NCI-H2029 treated with DMSO at 0.1 percent for 48 hours (cell line): ENCODE results near the gene KRCC1.
"Not testable (repeated sequence)": the region's sequence is repeated elsewhere in the genome, so short reads cannot be mapped to it uniquely, and the experiment has no call there.

ENCODE experiments used
- DNase-seq: peaks from one replicate; lab custom pipeline; 2025; lab: John Stamatoyannopoulos, UW

KRCC1 gene

GRCh38 chr2:88000474-88000873, 55.1 kb downstream of the KRCC1 start:
- not testable (repeated sequence) for DNase-seq

DNA sequence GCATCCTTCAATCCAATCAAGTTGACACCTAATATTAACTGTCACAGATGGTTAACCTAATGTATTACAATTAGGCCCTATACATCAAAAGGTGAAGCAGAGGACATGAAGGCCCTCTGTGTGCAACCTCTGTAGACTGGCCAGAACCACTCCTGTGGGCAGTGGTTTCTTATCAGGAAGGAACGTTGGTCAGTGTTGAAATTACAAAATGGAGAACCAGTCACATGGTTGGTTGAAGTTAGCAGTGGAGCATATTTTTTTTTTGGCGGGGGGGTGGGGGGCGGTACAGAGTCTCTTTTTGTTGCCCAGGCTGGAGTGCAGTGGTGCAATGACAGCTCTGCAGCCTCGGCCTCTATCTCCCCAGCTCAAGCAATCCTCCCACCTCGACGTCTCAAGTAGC, 59.0 kb downstream of the KRCC1 start:
- DNase-seq: no peak

DNA sequence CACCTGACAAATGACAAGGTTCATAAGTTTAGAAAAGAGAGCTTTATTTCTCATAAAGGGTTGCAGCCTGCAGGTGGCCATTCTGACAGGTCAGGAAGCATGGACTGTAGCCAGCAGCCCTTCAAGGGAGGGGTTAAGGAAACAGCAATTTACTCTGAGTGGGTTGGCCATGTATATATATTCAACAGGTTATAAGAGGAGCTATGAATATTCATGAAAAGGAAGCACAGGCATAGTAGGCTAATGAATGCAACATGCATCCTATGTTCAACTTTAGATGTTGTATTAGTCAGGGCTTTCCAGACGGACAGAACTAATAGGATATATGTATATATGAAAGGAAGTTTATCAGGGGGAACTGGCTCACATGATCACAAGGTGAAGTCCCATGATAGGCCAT, 59.8 kb downstream of the KRCC1 start:
- no peak for DNase-seq

DNA sequence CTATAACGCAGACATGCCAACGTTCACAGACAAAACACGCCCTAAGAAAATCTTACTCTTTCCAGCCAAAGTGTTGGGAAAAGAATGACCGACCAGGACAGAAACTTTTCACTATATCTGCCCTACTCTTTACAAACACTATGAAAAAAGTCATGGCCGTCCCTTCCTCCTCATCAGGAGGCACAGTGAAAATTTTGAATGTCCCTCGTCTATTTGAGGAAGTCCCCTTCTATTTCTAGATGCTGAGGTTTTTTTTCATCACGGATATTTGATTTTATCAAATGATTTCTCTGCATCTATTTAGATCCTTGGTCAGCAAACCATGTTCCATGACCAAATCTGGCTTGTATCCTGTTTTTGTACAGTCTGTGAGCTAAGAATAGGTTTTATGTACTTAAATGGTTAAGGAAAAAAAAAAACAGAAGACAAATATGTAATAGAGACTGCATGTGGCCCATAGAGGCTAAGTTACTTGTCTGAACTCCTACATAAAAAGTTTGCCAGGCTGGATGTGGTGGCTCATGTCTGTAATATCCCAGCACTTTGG, 61.2 kb downstream of the KRCC1 start:
- not testable (repeated sequence) for DNase-seq

GRCh38 chr2:87992569-87992968, 63.0 kb downstream of the KRCC1 start:
- not testable (repeated sequence) for DNase-seq

GRCh38 chr2:87987473-87987872, 68.1 kb downstream of the KRCC1 start:
- DNase-seq: not testable (repeated sequence)

DNA sequence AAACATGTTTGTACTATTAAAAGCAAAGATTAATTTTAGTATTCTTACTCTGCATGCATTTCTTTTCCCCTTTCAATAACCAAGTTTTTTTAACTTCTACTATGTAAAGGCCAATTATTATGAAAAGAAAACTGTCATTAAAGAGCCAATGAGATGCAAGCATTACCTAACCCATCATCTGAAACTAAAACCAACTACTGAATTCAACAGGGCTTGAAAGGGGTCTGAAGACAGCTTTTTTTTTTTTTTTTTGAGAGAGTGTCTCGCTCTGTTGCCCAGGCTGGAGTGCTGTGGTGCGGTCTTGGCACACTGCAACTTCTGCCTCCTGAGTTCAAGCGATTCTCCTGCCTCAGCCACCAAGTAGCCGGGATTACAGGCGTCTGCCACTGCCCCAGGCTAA, 69.7 kb downstream of the KRCC1 start:
- DNase-seq: not testable (repeated sequence)

- not testable (repeated sequence) for DNase-seq
These were observed 74.4 kb downstream of the KRCC1 start for GRCh38 chr2:87981182-87981581.
